ENCODE data around the gene CABYR.

DNA sequence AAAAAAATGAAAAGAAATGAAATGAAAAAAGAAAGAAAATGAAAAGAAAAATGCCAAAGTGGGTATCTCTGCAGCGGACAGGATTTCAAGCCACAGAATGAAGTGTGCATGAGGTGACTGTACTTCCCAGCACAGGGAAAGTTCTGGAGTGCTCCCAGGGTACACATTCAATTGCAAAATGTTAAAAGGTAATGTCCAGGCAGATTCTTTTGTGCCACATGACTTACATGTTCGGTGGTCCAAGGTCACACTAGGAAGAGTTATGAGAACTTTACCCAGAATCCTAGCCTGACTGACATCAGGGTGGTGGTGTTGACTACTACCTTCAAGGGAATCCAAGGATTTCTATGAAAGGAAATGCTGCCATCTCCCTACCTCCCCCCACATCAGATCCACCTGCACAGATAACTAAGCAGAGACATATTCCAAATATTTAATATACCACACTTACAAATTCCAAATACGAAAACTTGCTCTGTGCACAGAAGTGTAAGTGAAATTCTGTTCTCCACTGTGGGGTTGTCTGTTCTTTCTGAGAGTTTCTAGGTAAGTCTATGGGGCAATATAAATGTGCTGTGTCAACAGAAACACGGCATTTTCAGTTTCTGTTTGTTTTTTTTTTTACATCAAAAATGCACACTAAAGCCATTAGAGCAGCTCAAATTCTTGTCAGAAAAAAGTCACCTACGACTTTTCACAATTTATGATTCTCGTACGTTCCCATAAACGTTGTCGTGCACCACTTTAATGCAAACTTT is 56.6 kb downstream of the CABYR start:
- TF ChIP-seq, protein P1, sequence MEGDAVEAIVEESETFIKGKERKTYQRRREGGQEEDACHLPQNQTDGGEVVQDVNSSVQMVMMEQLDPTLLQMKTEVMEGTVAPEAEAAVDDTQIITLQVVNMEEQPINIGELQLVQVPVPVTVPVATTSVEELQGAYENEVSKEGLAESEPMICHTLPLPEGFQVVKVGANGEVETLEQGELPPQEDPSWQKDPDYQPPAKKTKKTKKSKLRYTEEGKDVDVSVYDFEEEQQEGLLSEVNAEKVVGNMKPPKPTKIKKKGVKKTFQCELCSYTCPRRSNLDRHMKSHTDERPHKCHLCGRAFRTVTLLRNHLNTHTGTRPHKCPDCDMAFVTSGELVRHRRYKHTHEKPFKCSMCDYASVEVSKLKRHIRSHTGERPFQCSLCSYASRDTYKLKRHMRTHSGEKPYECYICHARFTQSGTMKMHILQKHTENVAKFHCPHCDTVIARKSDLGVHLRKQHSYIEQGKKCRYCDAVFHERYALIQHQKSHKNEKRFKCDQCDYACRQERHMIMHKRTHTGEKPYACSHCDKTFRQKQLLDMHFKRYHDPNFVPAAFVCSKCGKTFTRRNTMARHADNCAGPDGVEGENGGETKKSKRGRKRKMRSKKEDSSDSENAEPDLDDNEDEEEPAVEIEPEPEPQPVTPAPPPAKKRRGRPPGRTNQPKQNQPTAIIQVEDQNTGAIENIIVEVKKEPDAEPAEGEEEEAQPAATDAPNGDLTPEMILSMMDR (IDR thresholded peaks at IDR 0.05) = no peak
- TF ChIP-seq POLR2A (IDR thresholded peaks at IDR 0.05) = no peak
- TF ChIP-seq POLR2AphosphoS5 (IDR thresholded peaks at IDR 0.05) = no peak
- TF ChIP-seq EP300 (IDR thresholded peaks at IDR 0.05) = no peak

Data from stomach (tissue), 4 donors.